AG04450 (cell line): ENCODE measurements around the gene ACBD6. TPM values are rescaled to one million over a fixed set of nuclear protein-coding genes. Genes with fewer than 3 reads are reported as not detected.
"Not testable (repeated sequence)": the region's sequence is repeated elsewhere in the genome, so short reads cannot be mapped to it uniquely, and the experiment has no call there.

ENCODE experiments used
- CTCF ChIA-PET: fragments of 300-600, 350-600 bp; formaldehyde crosslinking; extraction: SDS; loops from one replicate; lab custom pipeline; 2022; ENCODE audit warnings: antibody characterized with exemption, inconsistent platforms; lab: Charles Lee
- POLR2A ChIA-PET: fragments of 350-600 bp; formaldehyde crosslinking; extraction: SDS; loops from one replicate; lab custom pipeline; 2021; ENCODE audit warnings: antibody characterized with exemption, inconsistent platforms; lab: Yijun Ruan, JAX
- DNase-seq: peaks from one replicate; pipeline ENCODE4 v3.0.0-alpha.2; 2011; ENCODE audit warnings: low read depth, low spot score
- H3K27ac ChIP-seq: one replicate; pipeline ENCODE4 v1.5.1; 2012; ENCODE audit warnings: low read depth, low read length, control low read depth
- H3K27me3 ChIP-seq: one replicate; pipeline ENCODE4 v1.6.0; 2012; ENCODE audit warnings: low read length; ENCODE audit not compliant: control insufficient read depth, insufficient read depth
- H3K4me3 ChIP-seq: 2 replicates; pipeline ENCODE4 v1.5.1; 2011; ENCODE audit warnings: mild to moderate bottlenecking, low read depth, low read length, control low read depth
- H3K9me3 ChIP-seq: 2 replicates; pipeline ENCODE4 v1.5.1; 2012; ENCODE audit warnings: low read length; ENCODE audit not compliant: control insufficient read depth, insufficient read depth
- CTCF ChIP-seq: IDR thresholded peaks from 2 replicates; pipeline ENCODE4 v1.5.1; 2011; ENCODE audit warnings: low read depth, low read length, control low read depth, inconsistent platforms
- polyA plus RNA-seq: library from polyadenylated mRNA; depleted of rRNA; stranded (reverse); fragments of >200 nt; gene quantifications from 2 replicates; pipeline ENCODE4 v1.2.3, GENCODE V29; 2011

ACBD6 gene
- polyA plus RNA-seq, 1 experiment: 87.6 TPM

GRCh38 chr1:180412583-180412982, 89.8 kb downstream of the ACBD6 start:
- Histone ChIP-seq H3K27me3 (no peaks in the 10 kb centered on the region), H3K4me3 (no peak overlapping the region), H3K9me3 (no peaks in the 10 kb centered on the region), H3K27ac (no peak overlapping the region)
- TF ChIP-seq CTCF: no peak
- POLR2A ChIA-PET: no interaction called here
- DNase-seq: no peak
- CTCF ChIA-PET: interaction anchor here (1.2 to 4.6 kb wide), 3 partner anchors 70 to 160 kb away, joined by 3 to 34 read pairs (median 3); no protein-coding TSS in a partner anchor

GRCh38 chr1:180408128-180408527, 94.2 kb downstream of the ACBD6 start:
- H3K27me3 ChIP-seq, CTCF ChIA-PET, H3K9me3 ChIP-seq, H3K27ac ChIP-seq, DNase-seq, H3K4me3 ChIP-seq, POLR2A ChIA-PET: not testable (repeated sequence)

- H3K4me3 ChIP-seq: no peak overlapping the region
- ChIA-PET POLR2A (no interaction called here), CTCF (interaction anchor here (1.5 kb wide), 1 partner anchor 154 kb away, joined by 4 read pairs; no protein-coding TSS in a partner anchor)
- H3K27me3 ChIP-seq: no peaks in the 10 kb centered on the region
- no peak overlapping the region for H3K27ac ChIP-seq
- no peak for TF ChIP-seq CTCF
- no peaks in the 10 kb centered on the region for H3K9me3 ChIP-seq
- DNase-seq: no peak
These were observed 95.3 kb downstream of the ACBD6 start for GRCh38 chr1:180407051-180407450.

- Histone ChIP-seq H3K4me3 (no peak overlapping the region), H3K27ac (no peak overlapping the region), H3K27me3 (no peaks in the 10 kb centered on the region), H3K9me3 (no peaks in the 10 kb centered on the region)
- ChIA-PET POLR2A (no interaction called here), CTCF (no interaction called here)
- no peak for DNase-seq
- TF ChIP-seq CTCF: no peak
These were observed 99.8 kb downstream of the ACBD6 start for GRCh38 chr1:180402551-180402950.

- no peak for DNase-seq
- H3K9me3 ChIP-seq: no peaks in the 10 kb centered on the region
- ChIA-PET POLR2A (no interaction called here), CTCF (no interaction called here)
- no peak for TF ChIP-seq CTCF
- H3K4me3 ChIP-seq: no peak overlapping the region
- no peaks in the 10 kb centered on the region for H3K27me3 ChIP-seq
- no peak overlapping the region for H3K27ac ChIP-seq
These were observed 100.4 kb downstream of the ACBD6 start for GRCh38 chr1:180402001-180402400.

- TF ChIP-seq CTCF: no peak
- DNase-seq: no peak
- ChIA-PET CTCF (no interaction called here), POLR2A (no interaction called here)
- Histone ChIP-seq H3K27me3 (no peaks in the 10 kb centered on the region), H3K4me3 (no peak overlapping the region), H3K9me3 (no peaks in the 10 kb centered on the region), H3K27ac (no peak overlapping the region)
These were observed 105.2 kb downstream of the ACBD6 start for GRCh38 chr1:180397175-180397574.
